IPS-NIHi7 (cell line): Measurements from ENCODE around the gene POLN.

Source experiments
- DNase-seq: peaks from one replicate; pipeline ENCODE4 v3.0.0; 2012; ENCODE audit warnings: mixed read lengths; ENCODE audit errors: extremely low spot score

Gene POLN

GRCh38 chr4:2116687-2117400, 125.1 kb downstream of the POLN start:
- DNase-seq: no peak

- DNase-seq: no peak
These were observed 136.4 kb downstream of the POLN start for GRCh38 chr4:2105559-2105958.

- DNase-seq: no peak
These were observed 137.2 kb downstream of the POLN start for GRCh38 chr4:2104556-2105345.

- DNase-seq: no peak
These were observed 137.9 kb downstream of the POLN start for GRCh38 chr4:2103843-2104547.

GRCh38 chr4:2103127-2103842, 138.6 kb downstream of the POLN start:
- DNase-seq: no peak

GRCh38 chr4:2102045-2102883, 139.7 kb downstream of the POLN start:
- DNase-seq: no peak

- DNase-seq: no peak
These were observed 140.4 kb downstream of the POLN start for GRCh38 chr4:2101346-2102044.

- DNase-seq: no peak
These were observed 145.8 kb downstream of the POLN start for GRCh38 chr4:2096073-2096609.

- DNase-seq: no peak
These were observed 146.5 kb downstream of the POLN start for GRCh38 chr4:2095236-2096072.

- DNase-seq: no peak
These were observed 147.4 kb downstream of the POLN start for GRCh38 chr4:2094545-2094944.

GRCh38 chr4:2093265-2093664, 148.7 kb downstream of the POLN start:
- DNase-seq: no peak

GRCh38 chr4:2092669-2093053, 149.3 kb downstream of the POLN start:
- no peak for DNase-seq

GRCh38 chr4:2091990-2092668, 149.8 kb downstream of the POLN start:
- no peak for DNase-seq

- no peak for DNase-seq
These were observed 151.3 kb downstream of the POLN start for GRCh38 chr4:2090642-2091041.

GRCh38 chr4:2089222-2089621, 152.7 kb downstream of the POLN start:
- DNase-seq: no peak

GRCh38 chr4:2087170-2087569, 154.8 kb downstream of the POLN start:
- no peak for DNase-seq

GRCh38 chr4:2085496-2085901, 156.4 kb downstream of the POLN start:
- DNase-seq: no peak

GRCh38 chr4:2084316-2084715, 157.6 kb downstream of the POLN start:
- no peak for DNase-seq

GRCh38 chr4:2083826-2084160, 158.1 kb downstream of the POLN start:
- no peak for DNase-seq
